AG04450 (cell line): ENCODE results near the gene SMYD1. TPM values are rescaled to one million over a fixed set of nuclear protein-coding genes. Genes with fewer than 3 reads are reported as not detected.

Experiments used
- CTCF ChIA-PET: fragments of 300-600, 350-600 bp; formaldehyde crosslinking; extraction: SDS; loops from one replicate; lab custom pipeline; 2022; ENCODE audit warnings: antibody characterized with exemption, inconsistent platforms; lab: Charles Lee
- POLR2A ChIA-PET: fragments of 350-600 bp; formaldehyde crosslinking; extraction: SDS; loops from one replicate; lab custom pipeline; 2021; ENCODE audit warnings: antibody characterized with exemption, inconsistent platforms; lab: Yijun Ruan, JAX
- DNase-seq: peaks from one replicate; pipeline ENCODE4 v3.0.0-alpha.2; 2011; ENCODE audit warnings: low read depth, low spot score
- H3K27ac ChIP-seq: one replicate; pipeline ENCODE4 v1.5.1; 2012; ENCODE audit warnings: low read depth, low read length, control low read depth
- H3K27me3 ChIP-seq: one replicate; pipeline ENCODE4 v1.6.0; 2012; ENCODE audit warnings: low read length; ENCODE audit not compliant: control insufficient read depth, insufficient read depth
- H3K4me3 ChIP-seq: 2 replicates; pipeline ENCODE4 v1.5.1; 2011; ENCODE audit warnings: mild to moderate bottlenecking, low read depth, low read length, control low read depth
- H3K9me3 ChIP-seq: 2 replicates; pipeline ENCODE4 v1.5.1; 2012; ENCODE audit warnings: low read length; ENCODE audit not compliant: control insufficient read depth, insufficient read depth
- CTCF ChIP-seq: IDR thresholded peaks from 2 replicates; pipeline ENCODE4 v1.5.1; 2011; ENCODE audit warnings: low read depth, low read length, control low read depth, inconsistent platforms
- polyA plus RNA-seq: library from polyadenylated mRNA; depleted of rRNA; stranded (reverse); fragments of >200 nt; gene quantifications from 2 replicates; pipeline ENCODE4 v1.2.3, GENCODE V29; 2011

The SMYD1 gene
- polyA plus RNA-seq, 1 experiment, result not detected

DNA sequence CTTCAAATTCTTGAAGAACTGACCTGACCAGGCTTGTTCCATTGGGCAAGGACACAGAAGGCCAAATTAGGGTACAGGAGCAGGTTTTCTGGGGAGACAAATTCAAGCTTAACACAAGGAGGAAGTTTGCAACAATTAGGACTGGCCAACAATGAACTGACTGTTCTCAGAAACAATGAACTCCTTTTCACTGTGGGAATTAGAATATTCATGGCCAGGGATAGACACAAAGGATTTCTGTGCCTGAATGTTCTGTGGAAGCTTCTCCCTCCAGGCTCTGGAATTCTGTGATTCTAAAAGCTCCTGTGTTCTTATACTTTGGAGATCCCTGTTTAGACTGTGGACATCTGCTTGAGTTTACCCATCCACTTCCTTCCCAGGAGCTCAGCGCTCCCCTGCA, 15.2 kb downstream of the SMYD1 start:
- POLR2A ChIA-PET, result no interaction called here
- CTCF ChIA-PET, result no interaction called here
- no peak overlapping the region for H3K4me3 ChIP-seq
- no peaks in the 10 kb centered on the region for H3K9me3 ChIP-seq
- H3K27me3 ChIP-seq, result peaks cover 2% of the 10 kb centered on the region
- DNase-seq, result no peak
- H3K27ac ChIP-seq, result no peak overlapping the region
- no peak for TF ChIP-seq CTCF

GRCh38 chr2:88085099-88085498, 17.5 kb downstream of the SMYD1 start:
- POLR2A ChIA-PET, result no interaction called here
- H3K27ac ChIP-seq, result no peak overlapping the region
- TF ChIP-seq CTCF, result no peak
- DNase-seq, result no peak
- peaks cover 6% of the 10 kb centered on the region for H3K27me3 ChIP-seq
- no peaks in the 10 kb centered on the region for H3K9me3 ChIP-seq
- H3K4me3 ChIP-seq, result no peak overlapping the region
- CTCF ChIA-PET, result interaction anchor here (1.7 kb wide), 1 partner anchor 24 kb away, joined by 8 read pairs; no protein-coding TSS in a partner anchor

- no peaks in the 10 kb centered on the region for H3K9me3 ChIP-seq
- ChIA-PET CTCF (interaction anchor here (1.7 kb wide), 1 partner anchor 25 kb away, joined by 8 read pairs; no protein-coding TSS in a partner anchor), POLR2A (no interaction called here)
- H3K4me3 ChIP-seq, result no peak overlapping the region
- no peak overlapping the region for H3K27ac ChIP-seq
- DNase-seq, result no peak
- peaks cover 6% of the 10 kb centered on the region for H3K27me3 ChIP-seq
- no peak for TF ChIP-seq CTCF
Observed at GRCh38 chr2:88085602-88086001, 18.0 kb downstream of the SMYD1 start.

GRCh38 chr2:88086401-88086800, 18.8 kb downstream of the SMYD1 start:
- H3K9me3 ChIP-seq, result no peaks in the 10 kb centered on the region
- peaks cover 6% of the 10 kb centered on the region for H3K27me3 ChIP-seq
- DNase-seq, result no peak
- ChIA-PET CTCF (interaction anchor here (1.7 kb wide), 1 partner anchor 26 kb away, joined by 8 read pairs; no protein-coding TSS in a partner anchor), POLR2A (no interaction called here)
- H3K27ac ChIP-seq, result no peak overlapping the region
- TF ChIP-seq CTCF, result no peak
- no peak overlapping the region for H3K4me3 ChIP-seq

- TF ChIP-seq CTCF, result no peak
- Histone ChIP-seq H3K9me3 (no peaks in the 10 kb centered on the region), H3K4me3 (no peak overlapping the region), H3K27me3 (peaks cover 6% of the 10 kb centered on the region), H3K27ac (no peak overlapping the region)
- ChIA-PET CTCF (no interaction called here), POLR2A (no interaction called here)
- DNase-seq, result no peak
Observed at GRCh38 chr2:88087073-88087472, 19.4 kb downstream of the SMYD1 start.
